ENCODE measurements around the gene CMSS1.

DNA sequence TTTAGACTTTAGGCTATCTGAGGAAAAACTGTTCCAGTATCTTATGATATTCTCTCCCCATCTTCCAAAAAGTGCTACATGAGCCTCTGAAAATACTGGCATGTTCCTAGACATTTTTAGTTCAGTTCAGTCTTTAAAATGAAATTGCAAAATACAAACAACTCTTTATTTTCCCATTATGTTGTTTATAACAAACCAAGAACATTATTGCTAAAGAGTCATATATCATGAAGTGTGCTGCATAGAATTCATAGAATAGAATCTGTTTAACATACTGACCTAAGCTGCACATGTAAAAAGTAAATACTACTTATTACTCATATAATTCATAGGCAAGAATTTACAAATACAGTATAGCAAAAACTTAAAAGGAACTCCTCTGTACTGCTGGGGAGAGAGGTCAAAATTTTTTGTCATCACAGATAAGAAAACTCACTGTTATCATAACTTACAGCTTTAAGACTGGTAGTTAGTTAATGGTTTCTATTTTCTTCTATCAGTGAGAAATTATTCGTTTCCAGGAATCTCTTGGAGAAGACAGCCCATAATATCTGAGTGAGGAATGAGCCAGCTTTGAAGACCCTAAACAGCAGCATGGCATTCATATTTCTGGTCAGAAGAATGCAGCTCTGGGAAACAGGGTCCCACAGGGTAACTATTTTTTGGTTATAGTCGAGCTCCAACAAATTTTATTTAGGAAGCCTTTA lies 264.5 kb downstream of the CMSS1 start:
- TF ChIP-seq, protein P1, sequence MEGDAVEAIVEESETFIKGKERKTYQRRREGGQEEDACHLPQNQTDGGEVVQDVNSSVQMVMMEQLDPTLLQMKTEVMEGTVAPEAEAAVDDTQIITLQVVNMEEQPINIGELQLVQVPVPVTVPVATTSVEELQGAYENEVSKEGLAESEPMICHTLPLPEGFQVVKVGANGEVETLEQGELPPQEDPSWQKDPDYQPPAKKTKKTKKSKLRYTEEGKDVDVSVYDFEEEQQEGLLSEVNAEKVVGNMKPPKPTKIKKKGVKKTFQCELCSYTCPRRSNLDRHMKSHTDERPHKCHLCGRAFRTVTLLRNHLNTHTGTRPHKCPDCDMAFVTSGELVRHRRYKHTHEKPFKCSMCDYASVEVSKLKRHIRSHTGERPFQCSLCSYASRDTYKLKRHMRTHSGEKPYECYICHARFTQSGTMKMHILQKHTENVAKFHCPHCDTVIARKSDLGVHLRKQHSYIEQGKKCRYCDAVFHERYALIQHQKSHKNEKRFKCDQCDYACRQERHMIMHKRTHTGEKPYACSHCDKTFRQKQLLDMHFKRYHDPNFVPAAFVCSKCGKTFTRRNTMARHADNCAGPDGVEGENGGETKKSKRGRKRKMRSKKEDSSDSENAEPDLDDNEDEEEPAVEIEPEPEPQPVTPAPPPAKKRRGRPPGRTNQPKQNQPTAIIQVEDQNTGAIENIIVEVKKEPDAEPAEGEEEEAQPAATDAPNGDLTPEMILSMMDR (IDR thresholded peaks at IDR 0.05), result no peak
- TF ChIP-seq POLR2A (IDR thresholded peaks at IDR 0.05), result no peak

Measured in uterus (tissue), 2 donors.